Loucy (cell line): ENCODE data around the gene ATAT1.
A peak's percentile ranks its signal among the peaks of the same experiment; 100 is the strongest.

Source experiments
- H2AFZ ChIP-seq: fragments of 200-600 bp; sonication (generic); 2 replicates; pipeline ENCODE4 v1.6.0; 2016; ENCODE audit warnings: antibody characterized with exemption, mild to moderate bottlenecking, low read length, moderate library complexity
- H3F3A ChIP-seq: fragments of 200-600 bp; 2 replicates; pipeline ENCODE4 v1.6.0; 2016; ENCODE audit warnings: antibody characterized with exemption, low read depth, mild to moderate bottlenecking
- H3K27me3 ChIP-seq: fragments of 200-600 bp; sonication (generic); 2 replicates; pipeline ENCODE4 v1.6.1; 2014; ENCODE audit warnings: low read length, mild to moderate bottlenecking; ENCODE audit not compliant: insufficient read depth, poor library complexity, severe bottlenecking
- H3K36me3 ChIP-seq: fragments of 200-600 bp; sonication (generic); 2 replicates; pipeline ENCODE4 v1.6.1; 2016; ENCODE audit warnings: low read length; ENCODE audit not compliant: insufficient read depth
- H3K4me1 ChIP-seq: fragments of 200-600 bp; sonication (generic); 2 replicates; pipeline ENCODE4 v1.5.1; 2014; ENCODE audit warnings: low read length, mild to moderate bottlenecking; ENCODE audit not compliant: insufficient read depth, poor library complexity, severe bottlenecking
- H3K4me2 ChIP-seq: fragments of 200-600 bp; sonication (generic); 2 replicates; pipeline ENCODE4 v1.6.0; 2014; ENCODE audit warnings: antibody characterized with exemption, low read length, low read depth, mild to moderate bottlenecking; ENCODE audit not compliant: poor library complexity, severe bottlenecking
- H3K4me3 ChIP-seq: fragments of 200-600 bp; sonication (generic); 2 replicates; pipeline ENCODE4 v1.5.1; 2014; ENCODE audit warnings: low read length, mild to moderate bottlenecking, mixed read lengths; ENCODE audit not compliant: poor library complexity, severe bottlenecking
- H3K79me2 ChIP-seq: fragments of 200-600 bp; sonication (generic); 2 replicates; pipeline ENCODE4 v1.6.1; 2014; ENCODE audit warnings: low read length; ENCODE audit not compliant: insufficient read depth
- H3K9ac ChIP-seq: fragments of 200-600 bp; sonication (generic); 2 replicates; pipeline ENCODE4 v1.6.0; 2014; ENCODE audit warnings: mild to moderate bottlenecking, low read depth, low read length, moderate library complexity; ENCODE audit not compliant: poor library complexity, severe bottlenecking
- H3K9me2 ChIP-seq: fragments of 200-600 bp; sonication (generic); replicated peaks from 2 replicates; pipeline ENCODE4 v1.6.1; 2016; ENCODE audit warnings: low read depth, low read length, mixed read lengths
- H3K9me3 ChIP-seq: fragments of 200-600 bp; sonication (generic); 2 replicates; pipeline ENCODE4 v1.6.1; 2014; ENCODE audit warnings: mild to moderate bottlenecking, antibody characterized with exemption, low read length, low read depth; ENCODE audit not compliant: insufficient read depth
- H4K20me1 ChIP-seq: fragments of 200-600 bp; sonication (generic); 2 replicates; pipeline ENCODE4 v1.6.0; 2014; ENCODE audit warnings: antibody characterized with exemption, low read length, mild to moderate bottlenecking; ENCODE audit not compliant: insufficient read depth, poor library complexity, severe bottlenecking
- CTCF ChIP-seq: fragments of 200-600 bp; sonication (generic); conservative IDR thresholded peaks from 2 replicates; pipeline ENCODE4 v1.5.1; 2014; ENCODE audit warnings: mild to moderate bottlenecking, antibody characterized with exemption, low read length
- EZH2phosphoT487 ChIP-seq: fragments of 200-600 bp; IDR thresholded peaks from 2 replicates; pipeline ENCODE4 v1.6.1; 2018; ENCODE audit warnings: antibody characterized with exemption, mild to moderate bottlenecking, moderate library complexity, borderline replicate concordance

The ATAT1 gene

DNA sequence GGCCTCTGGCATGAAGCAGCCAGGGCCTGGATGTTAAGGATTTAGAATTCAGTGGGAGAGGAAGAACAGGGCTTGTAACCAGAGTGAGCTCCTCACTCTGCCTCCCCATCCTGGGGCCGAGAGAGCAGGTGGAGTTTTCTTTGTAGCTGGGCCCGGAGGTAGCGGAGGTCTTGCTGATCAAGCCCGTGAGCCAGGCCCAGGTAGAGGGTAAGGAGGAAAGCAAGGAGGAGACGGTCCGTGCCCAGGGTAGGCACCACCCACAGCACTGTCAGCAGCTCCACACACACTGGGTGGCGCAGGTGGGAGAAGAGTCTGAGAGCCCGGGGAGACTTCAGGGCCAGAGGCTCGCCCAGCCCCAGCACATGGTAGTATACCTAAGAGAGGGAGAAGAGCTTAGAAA lies 61.9 kb downstream of the ATAT1 start:
- no peaks in the 10 kb centered on the region for H3K36me3 ChIP-seq
- no peak overlapping the region for H2AFZ ChIP-seq
- peaks cover 15% of the 10 kb centered on the region for H4K20me1 ChIP-seq
- H3K9me3 ChIP-seq = no peaks in the 10 kb centered on the region
- peaks cover 52% of the 10 kb centered on the region for H3K4me1 ChIP-seq
- TF ChIP-seq CTCF (peak; percentile 19; the same call in 1 of the 2 replicates), EZH2phosphoT487 (no peak)
- peak overlapping the region; percentile 97 for H3K4me2 ChIP-seq
- peaks cover 70% of the 10 kb centered on the region for H3K79me2 ChIP-seq
- peak overlapping the region; percentile 96 for H3K9ac ChIP-seq
- no peaks in the 10 kb centered on the region for H3K9me2 ChIP-seq
- H3K4me3 ChIP-seq = peak overlapping the region; percentile 97
- no peaks in the 10 kb centered on the region for H3F3A ChIP-seq
- no peaks in the 10 kb centered on the region for H3K27me3 ChIP-seq

DNA sequence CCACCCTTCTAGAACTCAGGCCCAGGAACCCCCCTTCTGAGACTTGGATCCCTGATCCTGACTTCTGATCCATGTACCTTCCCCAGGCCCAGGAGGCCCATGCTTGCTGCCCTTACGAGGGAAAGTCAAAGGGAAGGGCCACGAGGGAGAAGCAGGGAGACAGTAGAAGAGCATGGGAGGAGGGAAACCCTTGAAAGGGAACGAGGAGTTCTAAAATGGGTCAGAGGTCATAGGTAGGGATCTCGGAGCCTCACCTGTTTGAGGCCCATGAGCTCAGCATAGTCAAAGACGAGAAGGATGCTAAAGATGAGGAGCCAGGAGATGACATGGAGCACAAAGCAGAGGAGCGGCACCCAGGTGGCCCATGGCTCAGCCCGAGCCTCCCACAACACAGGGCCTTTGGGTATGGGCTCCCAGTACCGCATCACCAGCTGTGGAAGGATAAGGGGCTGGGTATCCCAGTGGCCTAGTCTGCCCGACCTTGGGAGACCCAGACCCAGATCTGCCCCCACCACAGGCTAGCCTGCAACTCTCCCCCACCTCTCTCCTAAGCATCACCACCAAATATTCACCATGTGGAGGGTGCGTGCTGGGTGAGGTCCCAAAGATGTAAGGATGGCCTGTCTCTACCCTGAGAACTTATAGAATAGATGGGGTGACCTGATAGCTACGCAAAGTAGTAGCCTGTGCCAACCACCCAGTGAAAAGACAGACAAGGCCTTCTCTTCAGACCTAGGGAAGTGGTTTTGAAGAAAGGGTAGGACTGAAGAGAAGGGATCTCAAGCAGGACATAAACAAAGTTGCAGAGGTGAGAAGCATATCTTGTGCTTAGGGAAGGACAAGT lies 62.6 kb downstream of the ATAT1 start:
- no peak for TF ChIP-seq EZH2phosphoT487
- no peak for TF ChIP-seq CTCF
- Histone ChIP-seq H3K4me1 (peaks cover 52% of the 10 kb centered on the region), H3K4me3 (peak overlapping the region; percentile 97), H3K36me3 (no peaks in the 10 kb centered on the region), H4K20me1 (peaks cover 12% of the 10 kb centered on the region), H2AFZ (no peak overlapping the region), H3K79me2 (peaks cover 63% of the 10 kb centered on the region), H3K9ac (peak overlapping the region; percentile 96), H3F3A (no peaks in the 10 kb centered on the region), H3K27me3 (no peaks in the 10 kb centered on the region), H3K4me2 (peak overlapping the region; percentile 97), H3K9me3 (no peaks in the 10 kb centered on the region), H3K9me2 (no peaks in the 10 kb centered on the region)

- H3K9me3 ChIP-seq = no peaks in the 10 kb centered on the region
- no peak overlapping the region for H2AFZ ChIP-seq
- no peaks in the 10 kb centered on the region for H3K27me3 ChIP-seq
- H3K79me2 ChIP-seq = peaks cover 56% of the 10 kb centered on the region
- peak overlapping the region; percentile 97 for H3K4me3 ChIP-seq
- peak overlapping the region; percentile 96 for H3K9ac ChIP-seq
- H3K4me2 ChIP-seq = peak overlapping the region; percentile 97
- no peaks in the 10 kb centered on the region for H3K9me2 ChIP-seq
- peaks cover 11% of the 10 kb centered on the region for H4K20me1 ChIP-seq
- H3F3A ChIP-seq = no peaks in the 10 kb centered on the region
- H3K36me3 ChIP-seq = no peaks in the 10 kb centered on the region
- peaks cover 49% of the 10 kb centered on the region for H3K4me1 ChIP-seq
- TF ChIP-seq EZH2phosphoT487 = no peak
- TF ChIP-seq CTCF = no peak
Measured at GRCh38 chr6:30689985-30690384, 63.3 kb downstream of the ATAT1 start.
